Endodermal cell (in vitro differentiated cells): ENCODE data around the gene HMCES. TPM values are rescaled to one million over a fixed set of nuclear protein-coding genes. Genes with fewer than 3 reads are reported as not detected.
A peak's percentile ranks its signal among the peaks of the same experiment; 100 is the strongest.

Source experiments
- DNase-seq: peaks from one replicate; pipeline ENCODE4 v3.0.0-alpha.2; 2017
- H3K27ac ChIP-seq: 2 replicates; pipeline ENCODE4 v1.5.1; 2013; ENCODE audit warnings: mild to moderate bottlenecking, low read depth, low read length, moderate library complexity
- H3K27me3 ChIP-seq: 2 replicates; pipeline ENCODE4 v1.6.1; 2013; ENCODE audit warnings: mild to moderate bottlenecking, low read length, moderate library complexity; ENCODE audit not compliant: insufficient read depth, control insufficient read depth, poor library complexity, severe bottlenecking
- H3K36me3 ChIP-seq: 2 replicates; pipeline ENCODE4 v1.7.0; 2013; ENCODE audit warnings: mild to moderate bottlenecking, low read length, moderate library complexity; ENCODE audit not compliant: control insufficient read depth, insufficient read depth
- H3K4me1 ChIP-seq: one replicate; pipeline ENCODE4 v1.7.0; 2013; ENCODE audit warnings: low read length; ENCODE audit not compliant: control insufficient read depth, insufficient read depth
- H3K4me3 ChIP-seq: 2 replicates; pipeline ENCODE4 v1.5.1; 2013; ENCODE audit warnings: mild to moderate bottlenecking, low read length, moderate library complexity
- H3K9ac ChIP-seq: 2 replicates; pipeline ENCODE4 v1.6.1; 2013; ENCODE audit warnings: mild to moderate bottlenecking, low read length, moderate library complexity; ENCODE audit not compliant: poor library complexity, severe bottlenecking; ENCODE audit errors: extremely low read depth
- H3K9me3 ChIP-seq: 2 replicates; pipeline ENCODE4 v1.6.1; 2013; ENCODE audit warnings: mild to moderate bottlenecking, low read length, moderate library complexity; ENCODE audit not compliant: control insufficient read depth
- H3K27ac Mint-ChIP-seq: 2 replicates; pipeline ENCODE4 v1.8.0; 2020; ENCODE audit warnings: mixed read lengths
- H3K27me3 Mint-ChIP-seq: 2 replicates; pipeline ENCODE4 v1.8.0; 2021; ENCODE audit warnings: mild to moderate bottlenecking, mixed read lengths; ENCODE audit not compliant: insufficient read depth
- H3K36me3 Mint-ChIP-seq: 2 replicates; pipeline ENCODE4 v1.8.0; 2020; ENCODE audit warnings: low read depth, mixed read lengths
- H3K4me1 Mint-ChIP-seq: 2 replicates; pipeline ENCODE4 v1.8.0; 2020; ENCODE audit warnings: mixed read lengths
- H3K4me3 Mint-ChIP-seq: 2 replicates; pipeline ENCODE4 v1.8.0; 2020; ENCODE audit warnings: mild to moderate bottlenecking, moderate library complexity, mixed read lengths
- H3K9me3 Mint-ChIP-seq: 2 replicates; pipeline ENCODE4 v1.8.0; 2020; ENCODE audit warnings: mild to moderate bottlenecking, mixed read lengths
- WGBS, 2 experiments: methylation state at CpG; one replicate each; pipeline versions ENCODE4 v1.1.5 to v1.1.7; 2013; ENCODE audit warnings: missing lambda C conversion rate in 2 of 2, mixed read lengths in 1 of 2; ENCODE audit not compliant: insufficient coverage in 1 of 2, insufficient read length in 1 of 2; 5-methylcytosine and 5-hydroxymethylcytosine counted together
- total RNA-seq, 2 donors: library from RNA; stranded (reverse); fragmentation: NEBNext Ultra II Directional in 1 of 2; extraction: Animal tissue kit (Norgen Biotek cat#: 25700) in 1 of 2; gene quantifications; 2 replicates in 1 of 2; 3 replicates in 1 of 2; pipeline ENCODE4 v1.2.1, GENCODE V29; 2021
- TF ChIP-seq, protein P1 (sequence below): fragments of 200-600 bp; sonication (generic); conservative IDR thresholded peaks from 2 replicates; pipeline ENCODE4 v1.5.0; 2021; ENCODE audit warnings: antibody characterized with exemption, mild to moderate bottlenecking

The HMCES gene
- total RNA-seq, 2 donors from 2014 or later = 42.9 to 46.9 TPM

DNA sequence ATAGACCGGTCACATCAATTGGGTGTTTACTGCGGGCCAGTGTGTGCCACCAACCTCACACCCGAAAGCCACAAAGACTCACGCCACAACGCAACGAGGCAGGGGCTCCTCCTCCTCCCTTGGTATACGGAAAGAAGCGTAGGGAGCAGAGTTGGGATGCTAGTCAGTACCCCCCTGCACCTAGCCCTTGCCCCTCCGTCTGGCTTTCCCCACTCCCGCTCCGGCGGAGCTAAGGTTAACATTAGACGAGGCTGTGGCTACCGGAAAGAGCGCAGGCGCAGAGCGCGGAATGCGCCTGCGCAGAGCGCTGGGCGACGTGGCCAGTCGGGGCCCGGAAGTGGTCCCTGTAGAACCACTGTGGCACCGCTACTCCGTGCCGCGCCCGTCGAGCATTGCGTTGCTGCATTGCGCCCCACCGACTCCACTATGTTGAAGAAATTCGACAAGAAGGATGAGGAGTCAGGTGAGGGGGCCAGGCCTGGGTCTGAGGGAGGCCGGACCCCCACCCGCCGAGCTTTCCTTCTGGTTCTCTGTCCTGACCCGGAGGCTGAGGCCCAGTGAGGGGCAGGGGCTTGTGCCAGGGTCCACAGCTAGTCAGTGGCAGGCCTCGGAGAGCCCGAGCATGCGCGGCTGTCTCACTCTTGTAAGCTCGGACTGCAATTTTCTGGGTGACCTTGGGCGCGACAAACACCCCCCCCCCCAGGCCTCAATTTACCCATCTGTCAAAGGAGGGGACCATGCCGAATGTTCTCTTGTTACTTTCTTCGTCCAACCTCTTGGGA lies 29.2 kb upstream of the HMCES start, which contains the start of gene COPG1:
COPG1 (plus strand) TSS at position 323 of the 782 bp plus-strand sequence; CDS start at position 427, 104 bp downstream.
- H3K27ac Mint-ChIP-seq = peak within 1 kb of the TSS; percentile 97
- H3K4me1 Mint-ChIP-seq = peaks cover 17% of the 10 kb centered on the region
- H3K27me3 Mint-ChIP-seq = no peaks in the 10 kb centered on the region
- no peaks in the 10 kb centered on the region for H3K9me3 Mint-ChIP-seq
- Histone ChIP-seq H3K27ac (peak within 1 kb of the TSS; percentile 78), H3K4me3 (peak within 1 kb of the TSS; percentile 94), H3K36me3 (peaks cover 29% of the 10 kb centered on the region), H3K9me3 (no peaks in the 10 kb centered on the region), H3K9ac (peak within 1 kb of the TSS; percentile 97), H3K27me3 (no peaks in the 10 kb centered on the region), H3K4me1 (no peaks in the 10 kb centered on the region)
- TF ChIP-seq, protein P1, sequence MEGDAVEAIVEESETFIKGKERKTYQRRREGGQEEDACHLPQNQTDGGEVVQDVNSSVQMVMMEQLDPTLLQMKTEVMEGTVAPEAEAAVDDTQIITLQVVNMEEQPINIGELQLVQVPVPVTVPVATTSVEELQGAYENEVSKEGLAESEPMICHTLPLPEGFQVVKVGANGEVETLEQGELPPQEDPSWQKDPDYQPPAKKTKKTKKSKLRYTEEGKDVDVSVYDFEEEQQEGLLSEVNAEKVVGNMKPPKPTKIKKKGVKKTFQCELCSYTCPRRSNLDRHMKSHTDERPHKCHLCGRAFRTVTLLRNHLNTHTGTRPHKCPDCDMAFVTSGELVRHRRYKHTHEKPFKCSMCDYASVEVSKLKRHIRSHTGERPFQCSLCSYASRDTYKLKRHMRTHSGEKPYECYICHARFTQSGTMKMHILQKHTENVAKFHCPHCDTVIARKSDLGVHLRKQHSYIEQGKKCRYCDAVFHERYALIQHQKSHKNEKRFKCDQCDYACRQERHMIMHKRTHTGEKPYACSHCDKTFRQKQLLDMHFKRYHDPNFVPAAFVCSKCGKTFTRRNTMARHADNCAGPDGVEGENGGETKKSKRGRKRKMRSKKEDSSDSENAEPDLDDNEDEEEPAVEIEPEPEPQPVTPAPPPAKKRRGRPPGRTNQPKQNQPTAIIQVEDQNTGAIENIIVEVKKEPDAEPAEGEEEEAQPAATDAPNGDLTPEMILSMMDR = no peak
- H3K4me3 Mint-ChIP-seq = peak within 1 kb of the TSS; percentile 93
- DNase-seq = peak; percentile 95
- 0% methylated on average over 31 to 48 of the region's 48 CpGs for WGBS, 2 experiments
- H3K36me3 Mint-ChIP-seq = peaks cover 31% of the 10 kb centered on the region

DNA sequence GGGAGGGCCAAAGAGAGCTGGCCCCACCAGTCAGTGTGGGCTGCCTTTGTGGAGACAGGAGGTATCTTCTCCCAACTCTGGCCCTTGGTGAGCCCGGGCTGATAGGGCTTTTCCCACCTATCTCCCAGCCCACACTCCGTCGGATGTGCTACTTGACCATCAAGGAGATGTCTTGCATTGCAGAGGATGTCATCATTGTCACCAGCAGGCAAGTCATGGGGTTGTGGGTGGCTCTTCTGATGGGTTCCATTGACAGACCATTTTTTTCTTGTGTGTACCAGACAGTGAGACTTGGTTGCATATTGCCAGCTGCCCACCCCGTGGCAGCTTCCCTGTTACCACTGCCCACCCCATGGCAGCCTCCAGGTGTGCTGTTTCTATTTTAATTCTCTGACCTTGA lies 25.9 kb upstream of the HMCES start:
- Mint-ChIP-seq H3K4me1 (peaks cover 17% of the 10 kb centered on the region), H3K36me3 (peaks cover 62% of the 10 kb centered on the region), H3K27ac (no peak overlapping the region), H3K4me3 (no peak overlapping the region), H3K27me3 (no peaks in the 10 kb centered on the region), H3K9me3 (no peaks in the 10 kb centered on the region)
- Histone ChIP-seq H3K27me3 (no peaks in the 10 kb centered on the region), H3K27ac (no peak overlapping the region), H3K4me3 (no peak overlapping the region), H3K9me3 (no peaks in the 10 kb centered on the region), H3K36me3 (peaks cover 60% of the 10 kb centered on the region), H3K4me1 (no peaks in the 10 kb centered on the region), H3K9ac (no peak overlapping the region)
- no peak for DNase-seq
- WGBS, 2 experiments = 95 to 100% methylated on average over 2 to 4 of the region's 4 CpGs
- TF ChIP-seq, protein P1 = no peak

DNA sequence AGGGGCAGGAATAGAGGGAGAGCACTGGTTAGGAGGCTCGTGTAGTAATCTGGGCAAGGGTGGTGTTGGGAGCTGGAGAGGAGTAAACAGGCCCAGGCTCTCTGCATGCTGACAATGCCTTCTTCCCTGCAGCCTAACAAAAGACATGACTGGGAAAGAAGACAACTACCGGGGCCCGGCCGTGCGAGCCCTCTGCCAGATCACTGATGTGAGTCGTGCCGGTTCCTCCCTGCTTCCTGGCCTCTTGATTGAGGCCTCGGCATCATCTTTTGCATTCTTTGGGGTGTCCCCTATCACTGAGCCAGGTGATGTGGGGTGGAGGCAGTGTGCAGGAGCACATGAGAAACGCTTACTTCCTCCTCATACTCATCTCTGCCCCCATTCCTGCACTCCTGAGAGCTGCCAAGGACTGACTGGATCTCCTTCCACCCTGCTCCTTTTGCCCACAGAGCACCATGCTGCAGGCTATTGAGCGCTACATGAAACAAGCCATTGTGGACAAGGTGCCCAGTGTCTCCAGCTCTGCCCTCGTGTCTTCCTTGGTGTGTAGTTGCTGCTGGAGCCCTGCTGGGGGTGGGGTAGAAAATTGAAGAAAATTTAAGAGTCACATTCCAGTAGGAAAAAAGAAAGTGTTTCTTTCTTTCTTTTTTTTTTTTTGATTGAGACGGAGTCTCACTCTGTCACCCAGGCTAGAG lies 24.0 kb upstream of the HMCES start:
- DNase-seq = no peak
- Histone ChIP-seq H3K4me1 (no peaks in the 10 kb centered on the region), H3K4me3 (no peak overlapping the region), H3K27me3 (no peaks in the 10 kb centered on the region), H3K36me3 (peaks cover 77% of the 10 kb centered on the region), H3K9me3 (no peaks in the 10 kb centered on the region), H3K9ac (no peak overlapping the region), H3K27ac (no peak overlapping the region)
- H3K27me3 Mint-ChIP-seq = no peaks in the 10 kb centered on the region
- WGBS, 2 experiments = 96 to 100% methylated on average over 3 to 12 of the region's 12 CpGs
- no peak overlapping the region for H3K27ac Mint-ChIP-seq
- TF ChIP-seq, protein P1 = no peak
- peaks cover 75% of the 10 kb centered on the region for H3K36me3 Mint-ChIP-seq
- no peak overlapping the region for H3K4me3 Mint-ChIP-seq
- H3K4me1 Mint-ChIP-seq = peaks cover 8% of the 10 kb centered on the region
- no peaks in the 10 kb centered on the region for H3K9me3 Mint-ChIP-seq
